GM19438 (cell line): ENCODE measurements around the gene WASHC3.
"Not testable (repeated sequence)": the region's sequence is repeated elsewhere in the genome, so short reads cannot be mapped to it uniquely, and the experiment has no call there.

Source experiments
- ATAC-seq: cut with Tn5 transposase; IDR thresholded peaks from one replicate; pipeline ENCODE4 v1.9.1; 2021; ENCODE audit warnings: low read depth; ENCODE audit not compliant: unreplicated experiment

The WASHC3 gene

DNA sequence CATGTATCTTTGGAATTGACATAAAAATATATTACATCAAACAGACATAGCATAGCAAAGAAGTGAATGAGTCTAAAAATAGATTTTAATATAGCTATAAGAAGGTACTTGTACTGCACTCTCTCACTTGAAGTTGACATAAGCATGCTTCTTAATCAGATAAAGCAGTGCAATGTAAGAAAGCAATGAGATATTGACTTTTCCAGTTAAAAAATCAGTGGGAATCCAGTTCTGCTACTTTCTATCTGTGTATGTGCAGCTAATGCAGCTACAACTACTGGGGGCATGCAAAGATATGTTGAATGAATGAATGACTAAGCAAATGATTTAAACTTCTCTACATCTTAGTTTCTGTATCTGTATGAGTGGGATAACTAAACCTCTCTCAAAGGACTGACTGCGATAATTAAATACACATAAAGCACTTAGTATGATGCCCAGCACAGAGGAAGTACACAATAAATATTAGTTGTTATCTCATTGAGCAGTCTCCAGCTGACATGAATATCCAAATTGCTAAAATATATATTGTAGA, 10.3 kb downstream of the WASHC3 start:
- ATAC-seq = no peak

DNA sequence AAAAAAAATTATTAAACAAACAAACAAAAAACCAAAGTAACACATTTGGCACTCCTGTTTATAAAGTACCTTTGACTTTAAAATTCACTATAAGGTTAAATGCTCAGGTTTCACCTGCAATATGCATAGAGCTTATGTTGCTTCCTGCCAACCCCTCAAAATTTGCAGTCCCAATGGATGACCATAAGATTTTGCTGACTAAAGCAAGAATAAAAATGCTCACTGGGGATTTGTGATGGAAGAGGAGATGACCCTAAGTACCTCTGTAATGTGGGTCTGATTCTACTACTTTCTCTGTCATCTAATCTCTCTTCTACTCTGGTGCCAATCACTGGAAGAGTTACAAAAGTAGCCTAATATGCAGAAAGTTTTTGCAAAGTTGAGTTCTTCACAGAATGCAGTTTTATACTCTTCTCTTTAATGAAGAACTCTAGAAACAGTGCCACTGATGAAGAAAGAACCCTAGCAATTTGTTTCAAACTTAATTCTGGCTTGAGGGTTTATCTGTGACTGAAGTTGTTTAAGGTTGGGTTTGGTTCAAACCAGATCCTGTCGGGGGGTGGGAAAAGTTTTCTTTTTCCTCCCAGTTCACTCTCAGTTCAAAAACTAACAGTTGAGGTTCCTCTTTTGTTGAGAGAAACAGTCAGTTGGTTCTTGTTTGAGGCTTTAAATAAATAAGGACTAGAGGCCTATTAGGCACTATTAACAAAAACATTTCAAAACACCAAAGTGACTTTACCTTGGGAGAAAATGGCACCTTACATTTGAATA, 10.9 kb downstream of the WASHC3 start:
- no peak for ATAC-seq

DNA sequence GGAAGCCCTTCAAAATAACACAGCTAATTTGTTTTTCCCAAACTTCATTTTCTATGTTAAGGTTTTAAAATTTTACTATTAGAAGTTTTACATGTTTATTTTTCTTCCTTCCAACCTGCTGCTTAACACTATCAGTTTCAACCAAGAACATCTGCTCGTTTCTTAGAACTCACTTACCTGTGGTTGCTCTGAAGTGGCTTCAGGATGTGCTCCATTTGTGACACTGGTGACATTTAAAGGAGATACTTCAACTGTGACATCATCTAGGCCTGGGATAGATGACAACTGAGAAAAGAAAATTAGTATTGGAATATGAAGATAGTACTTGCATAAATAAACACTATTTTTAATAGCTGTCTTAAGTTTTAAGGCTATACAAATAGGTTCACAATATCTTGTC, 17.9 kb downstream of the WASHC3 start:
- ATAC-seq = peak; percentile 93

DNA sequence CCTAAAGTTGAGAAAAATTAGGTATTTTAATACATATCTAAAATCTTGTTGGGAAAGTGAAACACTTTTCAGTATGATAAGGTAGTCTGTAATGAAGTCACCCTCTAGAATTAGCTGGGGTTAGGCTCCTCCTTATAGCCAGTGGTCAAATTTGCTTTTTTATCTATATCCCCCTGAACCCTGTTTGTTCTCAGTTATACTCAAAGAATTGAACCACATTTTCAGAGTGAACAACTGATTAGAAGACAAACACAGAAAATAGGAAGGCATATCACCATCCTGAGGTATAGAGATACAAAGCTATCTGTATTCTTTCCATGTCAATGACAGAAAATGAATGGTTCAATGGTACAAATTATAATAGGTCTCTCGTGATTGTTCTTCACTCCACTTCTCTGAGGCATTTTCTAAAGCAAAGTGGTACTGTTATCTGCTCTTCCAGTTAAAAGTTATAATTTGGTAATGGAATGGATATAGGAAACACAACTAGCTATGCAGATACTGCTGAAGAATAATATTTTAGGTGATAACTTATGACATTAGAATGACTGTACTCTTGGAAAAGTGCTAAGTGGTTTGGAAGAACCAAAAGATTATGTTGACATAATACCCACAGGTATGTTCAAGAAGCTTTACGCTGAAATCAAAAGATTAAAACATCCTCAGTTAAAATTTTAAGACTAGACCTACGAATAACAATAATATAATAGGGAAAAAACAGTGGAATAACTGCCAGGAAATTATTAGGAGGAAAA, 27.6 kb downstream of the WASHC3 start:
- no peak for ATAC-seq

DNA sequence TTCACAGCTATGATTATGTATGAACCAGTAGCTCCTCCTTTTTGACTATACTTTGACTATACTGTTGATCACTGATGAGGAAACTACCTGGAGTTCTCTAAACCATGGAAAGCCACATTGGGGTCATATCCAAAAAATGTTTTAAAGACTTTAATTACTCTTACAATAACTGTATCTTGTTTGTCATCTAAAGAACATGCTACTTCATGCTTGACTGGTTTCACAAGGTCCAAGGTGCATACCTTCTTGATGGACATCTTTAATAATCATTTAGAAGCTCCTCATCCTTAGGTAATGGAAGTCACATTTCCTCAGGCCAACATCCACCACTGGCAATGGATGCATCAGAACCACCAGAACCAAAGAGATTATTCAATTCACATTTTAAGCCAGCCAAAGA, 29.9 kb downstream of the WASHC3 start:
- no peak for ATAC-seq

DNA sequence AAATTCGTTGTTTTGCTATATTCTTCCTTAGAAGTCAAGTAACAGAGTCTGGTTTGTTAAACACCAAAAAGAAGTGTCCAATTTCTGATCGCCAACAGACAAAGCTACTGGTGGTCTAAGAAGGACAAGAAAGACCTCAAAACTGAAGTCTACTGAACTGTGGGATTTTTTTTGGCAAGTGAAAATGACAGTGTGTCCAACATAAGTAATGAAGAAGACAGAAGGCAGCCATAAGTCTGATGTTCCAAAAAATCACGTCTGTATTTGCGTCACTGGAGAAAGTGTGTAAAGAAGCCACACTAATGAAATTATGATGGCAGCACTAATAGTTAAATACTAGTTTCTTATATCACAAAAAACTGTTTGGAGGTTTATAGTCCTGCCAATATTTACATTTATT, 32.6 kb downstream of the WASHC3 start:
- no peak for ATAC-seq

DNA sequence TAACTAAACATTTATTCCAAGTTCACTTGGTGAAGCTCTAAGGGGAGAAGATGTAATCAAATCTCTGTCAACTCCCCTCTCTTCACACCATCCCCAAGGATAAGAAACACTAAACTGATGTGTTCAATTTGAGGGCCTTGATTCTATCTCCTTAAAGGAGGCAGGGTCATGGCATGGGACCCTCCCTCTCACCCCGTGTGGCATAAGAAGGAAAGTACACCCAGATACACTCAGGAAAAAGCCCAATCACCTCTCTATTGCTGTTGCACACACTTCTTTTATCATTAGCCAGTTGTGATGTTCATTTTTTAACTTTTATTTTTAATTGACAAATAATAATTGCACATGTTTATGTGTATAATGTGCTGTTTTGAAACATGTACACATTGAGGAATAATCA, 35.1 kb downstream of the WASHC3 start:
- no peak for ATAC-seq

DNA sequence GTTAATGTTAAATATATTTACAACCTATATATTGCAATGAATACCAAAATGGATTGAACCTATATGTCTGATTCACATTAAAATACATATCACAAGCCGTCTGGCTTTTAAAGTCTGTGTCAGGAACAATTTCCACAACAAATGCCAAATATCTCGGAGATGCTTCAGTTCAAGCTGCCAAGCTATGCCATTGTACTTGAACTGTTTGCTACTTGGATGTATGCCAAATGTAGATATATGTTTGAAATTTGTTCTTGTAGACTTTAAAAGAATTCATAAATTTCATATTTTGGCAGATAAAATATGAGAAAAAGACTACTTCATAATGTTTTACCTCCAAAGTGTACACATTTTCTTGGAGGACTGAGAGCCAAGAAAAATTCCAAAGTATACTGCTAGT, 37.0 kb downstream of the WASHC3 start:
- ATAC-seq = no peak

DNA sequence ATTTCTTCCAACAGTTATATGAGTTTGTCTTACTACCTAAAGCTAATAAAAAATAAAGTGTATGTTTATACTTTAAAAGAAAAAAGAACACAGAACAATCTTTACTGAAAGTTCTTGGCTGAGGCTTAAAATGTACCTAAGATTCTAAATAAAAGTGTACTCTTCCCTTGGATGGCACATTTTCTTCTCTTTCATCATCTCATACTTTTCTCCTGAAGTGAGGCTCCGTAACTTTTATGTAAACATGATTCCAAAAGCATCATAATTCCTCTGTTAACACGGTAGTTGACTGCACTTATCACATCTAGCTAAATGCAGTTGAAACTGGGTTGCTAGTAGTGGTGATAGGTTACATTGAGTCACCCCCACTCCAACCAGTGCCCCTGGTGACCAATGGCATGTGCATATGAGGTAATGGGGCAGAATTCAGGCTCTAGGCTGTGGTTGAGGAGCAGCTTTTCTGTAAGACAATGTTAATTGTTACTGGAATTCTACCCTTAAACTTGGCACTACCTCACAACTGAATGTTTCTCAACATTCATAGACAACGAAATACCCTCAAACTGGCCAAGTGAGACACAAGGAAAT, 38.4 kb downstream of the WASHC3 start:
- no peak for ATAC-seq

DNA sequence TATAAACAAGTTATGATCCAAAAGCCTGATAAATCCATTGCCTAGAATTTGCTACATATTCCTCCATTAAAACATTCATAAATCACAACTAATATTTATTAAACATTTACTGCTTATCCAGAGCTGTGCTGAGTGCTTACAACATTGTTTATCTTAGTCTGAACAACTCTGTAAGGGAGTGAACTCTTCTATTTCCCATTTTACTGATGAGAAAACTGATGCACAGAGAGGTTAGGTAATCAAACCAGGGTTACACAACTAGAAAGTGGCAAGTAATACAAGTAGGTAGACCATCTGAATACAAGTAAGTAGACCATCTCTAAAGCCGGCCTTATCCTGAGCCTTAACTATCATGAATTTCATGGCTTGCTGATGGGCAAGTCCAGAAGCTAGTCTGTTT, 39.5 kb downstream of the WASHC3 start:
- no peak for ATAC-seq

DNA sequence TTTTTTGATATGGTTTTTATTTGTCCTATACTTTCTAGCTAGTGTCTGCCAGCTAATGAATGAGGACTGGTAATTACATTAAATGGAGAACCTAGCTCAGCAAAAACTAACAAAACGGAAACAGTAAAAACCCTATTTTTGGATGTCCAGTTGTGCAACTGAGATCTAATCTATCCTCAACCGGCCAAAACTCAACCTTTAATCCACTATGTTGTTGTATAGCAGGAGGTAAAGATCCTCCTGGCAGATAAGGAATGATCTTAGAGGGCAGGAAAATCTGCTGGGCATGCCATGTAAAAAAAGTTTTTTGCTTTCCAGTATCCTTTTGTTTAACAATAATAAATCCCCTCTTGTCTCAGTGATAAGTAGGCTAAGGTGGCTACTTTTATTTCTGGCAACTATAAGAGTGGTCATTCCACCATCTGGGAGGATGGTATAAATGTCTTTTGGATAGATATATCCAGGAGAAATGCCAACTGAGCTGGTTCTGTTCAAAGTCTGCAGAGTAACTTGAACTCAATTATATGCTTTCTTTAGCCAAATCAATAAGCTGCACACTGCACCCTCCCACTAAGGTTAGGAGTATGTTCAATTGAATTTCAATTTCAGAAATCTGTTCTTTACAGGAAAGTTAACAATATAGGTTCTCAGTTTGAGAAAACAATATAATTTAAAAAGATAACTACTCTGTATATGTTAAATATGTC, 40.1 kb downstream of the WASHC3 start:
- no peak for ATAC-seq

DNA sequence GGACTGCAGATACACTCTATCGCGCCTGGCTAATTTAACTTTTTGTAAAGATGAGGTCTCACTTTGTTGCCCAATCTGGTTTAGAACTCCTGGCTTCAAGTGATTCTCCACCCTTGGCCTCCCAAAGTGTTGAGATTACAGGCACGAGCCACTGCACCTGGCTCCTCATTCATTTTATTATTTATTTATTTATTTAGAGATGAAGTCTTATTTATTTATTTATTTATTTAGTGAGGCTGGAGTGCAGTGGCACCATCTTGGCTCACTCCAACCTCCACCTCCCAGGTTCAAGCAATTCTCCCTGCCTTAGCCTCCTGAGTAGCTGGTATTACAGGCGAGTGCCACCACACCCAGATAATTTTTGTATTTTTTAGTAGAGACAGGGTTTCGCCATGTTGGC, 43.2 kb downstream of the WASHC3 start:
- ATAC-seq = not testable (repeated sequence)

DNA sequence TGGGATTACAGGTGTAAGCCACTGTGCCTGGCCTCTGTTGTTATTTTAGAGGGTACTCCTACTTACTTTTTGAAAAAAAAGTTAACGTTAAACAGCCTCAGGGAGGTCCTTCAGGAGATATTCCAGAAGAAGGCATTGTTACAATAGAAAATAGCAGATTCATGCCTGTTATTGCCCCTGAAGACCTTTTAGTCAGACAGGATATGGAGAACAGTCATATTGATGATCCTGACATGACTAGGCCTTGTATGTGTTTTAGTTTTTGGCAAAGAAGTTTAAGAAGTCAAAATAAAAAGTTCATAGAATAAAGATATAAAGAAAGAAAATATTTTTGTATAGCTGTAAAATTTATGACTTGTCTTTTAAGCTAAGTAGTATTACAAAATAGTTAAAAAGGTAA, 45.3 kb downstream of the WASHC3 start:
- ATAC-seq = no peak

DNA sequence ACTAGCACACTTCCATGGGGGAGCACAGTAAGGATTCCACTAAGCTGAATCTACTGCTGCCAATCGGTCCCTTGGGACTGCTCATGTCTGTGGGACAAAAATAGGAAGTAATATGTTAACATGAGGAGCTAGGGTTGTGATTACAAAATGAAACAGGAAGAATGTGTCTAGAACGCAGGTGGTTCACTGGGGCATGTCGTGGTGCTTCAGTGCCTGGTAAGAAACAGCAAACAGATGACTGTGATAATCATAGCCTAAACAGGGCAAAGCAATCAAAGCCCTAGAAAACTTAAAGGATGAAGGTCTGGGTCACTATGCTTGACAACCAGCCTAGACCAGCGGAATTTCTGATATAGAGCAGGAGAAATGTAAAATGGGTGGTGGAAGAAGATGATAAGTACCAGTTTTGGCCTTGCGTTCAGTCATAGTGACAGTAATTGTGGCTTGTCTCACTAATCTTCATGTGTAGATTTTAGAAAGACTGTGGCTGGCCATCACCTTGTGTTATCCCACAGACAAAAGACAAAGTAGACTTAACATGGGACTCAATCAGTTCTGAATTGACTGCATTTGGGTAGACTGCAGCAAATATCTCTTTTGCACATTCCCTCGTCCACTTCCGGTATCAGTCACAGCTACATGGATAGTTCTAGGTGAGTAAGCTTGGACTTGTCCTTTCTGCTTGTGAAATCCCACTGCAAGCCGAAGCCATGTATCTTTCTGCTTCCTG, 51.4 kb downstream of the WASHC3 start:
- ATAC-seq = peak; percentile 97

DNA sequence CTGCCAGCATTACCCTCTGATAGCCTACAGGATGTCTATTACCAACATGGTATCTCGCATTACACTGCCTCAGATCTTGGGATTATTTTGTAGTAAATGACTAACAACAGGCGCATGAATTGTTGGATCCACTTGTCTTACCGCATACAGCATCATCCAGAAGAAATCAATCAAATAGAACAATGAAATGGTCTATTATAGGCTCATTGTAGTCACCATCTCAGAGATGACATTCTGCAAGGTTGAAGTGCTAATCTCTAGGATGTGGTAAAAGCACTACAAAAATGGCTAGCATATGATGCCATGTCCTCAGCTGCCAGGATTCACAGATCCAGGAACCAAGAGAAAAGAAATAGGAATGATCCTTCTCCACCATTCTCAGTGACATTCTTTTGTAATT, 52.0 kb downstream of the WASHC3 start:
- ATAC-seq = peak; percentile 6

DNA sequence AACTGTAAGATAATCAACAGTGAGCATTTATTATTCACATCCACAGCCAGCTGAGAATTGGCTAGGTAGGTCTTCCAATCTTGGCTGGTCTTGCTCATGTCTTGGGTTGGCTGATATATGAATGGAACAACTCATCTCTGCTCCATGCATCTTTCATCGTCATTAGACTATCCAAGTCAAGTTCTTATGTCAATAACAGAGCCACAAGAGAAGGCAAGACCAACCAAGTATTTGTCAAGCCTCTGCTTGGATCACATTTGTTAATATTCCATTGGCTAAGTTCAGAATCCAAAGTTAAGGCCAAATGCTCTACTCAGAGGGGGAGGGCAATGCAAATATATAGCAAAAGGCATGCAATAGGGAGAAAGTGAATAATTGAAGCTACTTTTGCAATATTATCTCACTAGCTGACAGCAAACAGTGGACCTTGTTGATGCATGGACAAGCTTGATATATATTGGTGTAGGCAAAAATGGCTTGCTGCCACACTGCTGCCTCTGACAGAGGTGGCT, 53.1 kb downstream of the WASHC3 start:
- no peak for ATAC-seq

DNA sequence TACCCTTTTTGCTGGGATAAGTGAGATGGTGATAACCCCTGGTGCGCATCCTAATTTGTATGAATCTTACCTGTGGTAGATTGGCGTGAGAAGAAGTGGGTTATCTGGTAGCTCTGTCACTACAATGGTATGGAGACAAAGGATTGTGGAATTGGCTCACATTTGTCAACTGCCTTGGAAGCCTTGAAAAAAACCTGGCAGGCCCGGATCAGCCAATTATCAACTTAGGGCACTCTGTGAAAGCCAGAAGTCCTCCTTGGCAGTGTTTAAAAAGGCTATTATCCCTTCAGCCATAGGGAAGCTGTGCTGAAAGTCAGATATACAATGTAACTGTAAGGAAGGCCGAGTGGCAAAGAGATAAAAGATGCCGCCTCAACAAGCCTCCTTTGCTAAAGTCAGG, 56.5 kb downstream of the WASHC3 start:
- no peak for ATAC-seq

DNA sequence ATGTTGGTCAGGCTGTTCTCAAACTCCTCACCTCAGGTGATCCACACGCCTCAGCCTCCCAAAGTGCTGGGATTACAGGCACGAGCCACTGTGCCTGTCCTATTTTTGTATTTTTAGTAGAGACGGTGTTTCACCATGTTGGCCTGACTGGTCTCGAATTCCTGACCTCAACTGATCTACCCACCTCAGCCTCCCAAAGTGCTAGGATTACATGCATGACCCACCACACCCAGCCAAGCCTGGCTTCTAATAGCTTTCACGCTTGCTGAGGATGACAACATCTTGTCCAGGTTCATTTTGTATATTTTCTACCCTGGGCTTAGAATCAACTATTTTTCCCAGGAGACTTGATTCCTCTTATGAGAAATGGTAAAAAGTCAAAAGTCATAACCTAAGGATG, 64.7 kb downstream of the WASHC3 start:
- ATAC-seq = no peak

DNA sequence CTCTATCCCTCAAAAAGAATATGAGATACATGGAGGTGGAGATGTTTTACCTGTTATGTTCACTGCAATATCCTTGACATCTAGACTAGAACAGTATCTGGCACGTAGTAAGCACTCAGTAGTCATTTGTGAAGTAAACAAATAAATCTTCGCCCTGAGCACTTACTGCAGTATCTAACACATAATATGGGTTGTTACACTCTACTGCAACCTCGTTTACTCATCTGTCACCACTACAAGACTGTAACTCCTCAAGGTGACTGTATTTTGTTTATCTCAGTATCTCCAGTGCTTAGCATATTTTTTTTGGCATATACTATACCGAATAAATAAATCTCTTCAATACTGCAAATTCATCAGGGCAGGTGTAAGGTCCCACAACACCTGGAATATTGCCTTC, 66.1 kb downstream of the WASHC3 start:
- ATAC-seq = no peak

DNA sequence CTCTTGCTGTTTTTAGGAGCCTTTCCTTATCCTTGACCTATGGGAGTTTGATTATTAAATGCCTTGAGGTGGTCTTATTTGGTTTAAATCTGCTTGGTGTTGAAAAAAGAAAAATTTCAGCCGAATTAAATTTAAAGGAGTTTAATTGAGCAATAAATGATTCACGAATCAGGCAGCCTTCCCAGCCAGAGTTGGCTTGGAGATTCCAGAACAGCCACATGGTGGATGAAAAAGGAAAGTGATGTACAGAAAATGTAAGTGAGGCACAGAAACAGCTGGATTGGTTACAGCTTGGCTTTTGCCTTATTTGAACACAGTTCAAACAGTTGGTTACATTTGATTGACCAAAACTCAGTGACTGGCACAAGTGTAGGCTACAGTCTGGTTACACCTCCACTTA, 69.7 kb downstream of the WASHC3 start:
- ATAC-seq = no peak
